Pulmonary artery endothelial cell (primary cell): ENCODE measurements around the gene OXCT2. TPM values are rescaled to one million over a fixed set of nuclear protein-coding genes. Genes with fewer than 3 reads are reported as not detected.

ENCODE experiments used
- DNase-seq: peaks from one replicate; pipeline ENCODE4 v3.0.0-alpha.2; 2011; ENCODE audit warnings: low read depth, low spot score
- total RNA-seq: library from RNA; depleted of rRNA; stranded (reverse); fragments of >200 nt; gene quantifications from 2 replicates; pipeline ENCODE4 v1.2.3, GENCODE V29; 2014

OXCT2 gene
- total RNA-seq, 1 donor from 2014 or later, result 8.6 TPM

DNA sequence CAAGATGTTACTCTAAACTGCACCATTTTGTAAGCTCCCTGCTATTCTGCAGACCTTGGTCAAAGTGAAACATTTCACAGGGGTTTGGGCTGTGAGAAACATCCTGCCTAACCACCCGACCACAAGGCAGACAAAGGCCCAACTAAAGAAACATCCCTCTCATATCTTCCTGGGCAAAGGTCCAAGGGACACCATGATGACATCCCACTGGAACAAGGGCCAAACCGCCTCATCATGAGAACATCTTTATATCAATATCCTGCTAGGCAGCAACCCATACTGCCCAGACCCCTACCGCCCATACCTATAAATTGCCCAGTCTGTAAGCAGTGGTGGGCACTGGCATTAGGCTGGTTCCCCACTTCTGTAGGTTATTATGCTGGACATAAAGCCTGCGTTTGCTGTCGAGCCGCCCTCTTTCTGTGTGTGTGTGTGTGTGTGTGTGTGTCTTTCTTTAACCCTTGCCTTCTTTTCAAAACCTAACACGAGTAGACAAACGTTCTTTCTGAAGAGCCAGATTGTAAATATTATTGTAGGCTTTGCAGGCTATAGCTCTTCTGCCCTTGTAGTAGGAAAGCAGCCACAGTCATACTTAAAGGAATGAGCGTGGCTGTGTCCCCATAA lies 33.5 kb downstream of the OXCT2 start:
- DNase-seq, result no peak

DNA sequence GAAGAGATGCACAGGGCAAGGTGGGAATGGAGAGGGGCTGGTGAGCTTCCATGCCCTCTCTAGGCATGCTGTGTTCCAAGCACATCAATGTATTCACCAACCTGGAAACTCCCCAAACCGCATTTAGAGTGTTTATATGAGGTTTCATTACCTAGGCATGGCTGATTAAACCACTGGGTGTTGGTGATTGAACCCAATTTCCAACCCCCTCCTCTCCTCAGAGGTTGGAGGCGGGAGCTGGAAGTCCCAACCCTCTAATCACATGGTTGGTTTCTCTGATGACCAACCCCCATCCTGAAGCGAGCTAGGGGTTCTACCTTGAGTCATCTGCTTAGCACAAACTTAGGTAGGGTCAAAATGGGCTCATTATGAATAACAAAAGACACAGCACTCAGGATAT lies 35.4 kb downstream of the OXCT2 start:
- no peak for DNase-seq

GRCh38 chr1:39733161-39733560 lies 38.0 kb downstream of the OXCT2 start:
- no peak for DNase-seq

GRCh38 chr1:39732730-39733129 lies 38.4 kb downstream of the OXCT2 start:
- DNase-seq, result no peak

DNA sequence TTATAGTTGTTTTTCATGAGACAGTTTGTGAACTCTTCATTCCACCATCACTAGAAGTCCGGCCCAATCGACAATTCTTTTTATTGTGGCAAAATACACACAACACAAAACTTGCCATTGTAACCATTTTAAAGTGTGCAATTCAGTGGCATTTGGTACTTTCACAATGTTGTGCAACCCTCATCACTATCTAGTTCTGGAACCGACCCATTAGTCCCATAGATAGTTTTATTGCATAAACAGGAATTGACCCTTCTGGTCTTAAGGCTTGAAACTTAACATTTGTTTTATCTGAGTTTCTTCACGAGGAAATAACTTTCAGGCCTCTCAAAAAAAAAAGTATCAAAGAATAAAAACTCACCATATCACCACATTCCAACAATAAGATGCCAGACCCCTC lies 41.3 kb downstream of the OXCT2 start:
- DNase-seq, result no peak

DNA sequence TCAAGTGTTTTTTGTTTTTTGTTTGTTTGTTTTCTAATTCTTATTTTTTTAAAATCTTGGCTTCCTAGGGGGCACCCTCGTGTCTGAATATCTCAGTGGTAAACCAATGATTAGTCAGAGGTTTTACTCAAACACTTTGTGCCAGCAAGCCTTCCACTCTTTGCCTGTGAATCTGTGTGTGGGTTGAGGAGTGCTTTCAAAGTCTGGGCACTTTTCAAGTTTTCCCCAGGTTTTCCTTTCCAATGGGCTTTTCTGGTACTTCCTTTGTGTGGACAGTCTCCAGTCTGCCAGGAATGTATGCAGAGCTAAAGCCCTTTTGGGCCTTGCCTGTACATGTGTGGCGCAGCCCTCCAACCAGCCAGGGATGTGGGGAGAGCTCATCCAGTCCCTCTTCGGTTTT lies 42.1 kb downstream of the OXCT2 start:
- DNase-seq, result no peak

- DNase-seq, result no peak
Observed at GRCh38 chr1:39727932-39728317, 43.2 kb downstream of the OXCT2 start.

GRCh38 chr1:39727221-39727931 lies 43.8 kb downstream of the OXCT2 start:
- no peak for DNase-seq

- no peak for DNase-seq
Observed at GRCh38 chr1:39726600-39726999, 44.5 kb downstream of the OXCT2 start.

DNA sequence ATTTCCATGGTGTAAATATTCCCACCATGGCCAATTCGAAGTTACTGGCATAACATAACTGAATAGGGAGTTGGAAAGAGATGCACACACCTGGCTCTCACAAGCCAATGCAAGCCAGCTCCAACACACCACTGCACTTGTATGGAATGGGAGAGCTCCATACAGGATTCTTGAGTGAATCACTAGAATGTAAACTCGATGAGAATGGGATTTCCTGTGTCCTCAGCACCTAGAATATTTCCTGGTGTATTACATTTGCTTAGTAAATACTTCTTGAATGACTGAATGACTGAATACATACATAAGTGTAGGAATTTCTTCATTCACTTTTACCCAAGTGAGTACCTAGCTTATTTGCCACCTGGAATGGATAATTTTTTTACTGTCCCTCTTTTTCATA lies 48.7 kb downstream of the OXCT2 start:
- DNase-seq, result no peak

DNA sequence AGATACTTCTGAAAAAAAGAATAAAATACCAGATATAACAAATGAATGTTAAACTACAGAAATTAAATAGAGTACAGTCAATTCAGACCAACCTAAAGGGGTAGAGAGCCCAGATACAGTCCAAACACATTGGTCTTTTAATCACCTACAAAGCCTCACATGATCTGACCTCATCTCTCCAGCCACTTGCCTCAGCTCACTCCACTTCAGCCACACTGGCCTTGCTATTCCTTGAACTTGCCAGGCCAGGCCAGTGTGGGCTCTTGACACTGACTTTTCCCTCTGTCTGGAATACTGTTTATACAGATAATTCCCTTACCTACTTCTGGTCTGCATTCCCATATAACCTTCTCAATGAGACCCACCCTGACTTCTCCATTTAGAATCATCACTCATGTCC lies 49.5 kb downstream of the OXCT2 start:
- no peak for DNase-seq

DNA sequence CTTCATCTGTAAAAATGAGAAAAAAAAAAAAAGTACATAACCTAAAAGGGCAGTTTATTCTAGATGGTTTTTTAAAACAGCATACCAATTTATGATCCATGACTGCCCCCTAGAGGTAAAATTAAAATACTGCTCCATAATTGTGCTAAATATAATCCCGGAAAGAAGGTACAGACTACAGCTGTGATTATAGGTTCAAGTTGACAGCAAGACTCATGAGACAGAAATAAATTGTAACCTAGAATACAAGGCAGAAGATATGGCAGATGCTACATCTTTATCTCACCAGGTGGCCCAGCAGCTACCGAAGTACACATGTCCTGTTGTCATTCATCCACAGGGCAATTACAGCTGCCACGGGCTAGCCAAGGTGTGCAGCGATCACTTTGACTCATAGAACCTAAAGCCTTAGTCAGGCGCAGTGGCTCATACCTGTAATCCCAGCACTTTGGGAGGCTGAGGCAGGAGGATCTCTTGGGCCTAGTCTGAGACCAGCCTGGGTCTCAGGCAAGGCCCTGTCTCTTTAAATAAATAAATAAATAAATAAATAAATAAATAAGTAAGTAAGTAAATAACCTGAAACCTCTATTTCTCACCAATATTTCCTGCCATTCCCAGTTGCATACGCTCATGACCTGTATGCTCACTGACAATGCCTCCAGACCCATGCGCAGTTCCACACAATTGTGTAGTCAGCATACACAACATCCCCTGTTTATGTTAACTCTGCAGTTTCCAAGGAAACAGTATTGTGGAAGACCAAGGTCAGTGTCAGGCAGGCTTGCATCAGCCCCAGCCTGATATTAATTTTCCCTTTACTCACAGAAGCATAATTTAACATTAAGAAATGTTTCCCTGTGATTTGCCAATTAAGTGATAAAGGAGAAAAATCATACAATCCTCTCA lies 50.8 kb downstream of the OXCT2 start:
- no peak for DNase-seq

Other genes with a start within 250 kb of the OXCT2 start
- gene PABPC4, start 194.6 kb downstream of the OXCT2 start, total RNA-seq, result 194 and 272 TPM in 2 replicates
- not detected in 2 replicates for gene HEYL, start 131.7 kb downstream of the OXCT2 start, total RNA-seq
- not detected in 2 replicates for gene NT5C1A, start 99.2 kb downstream of the OXCT2 start, total RNA-seq
- gene HPCAL4, start 79.9 kb downstream of the OXCT2 start, total RNA-seq, result not detected in 2 replicates
- 47.7 and 51.4 TPM in 2 replicates for gene PPIE, start 32.5 kb downstream of the OXCT2 start, total RNA-seq
- 0.07 and 0.21 TPM in 2 replicates for gene BMP8B, start 17.5 kb upstream of the OXCT2 start, total RNA-seq
- 25.7 and 30.5 TPM in 2 replicates for gene TRIT1, start 112.2 kb upstream of the OXCT2 start, total RNA-seq
- gene MYCL, start 130.6 kb upstream of the OXCT2 start, total RNA-seq, result 1.3 and 3.1 TPM in 2 replicates
- gene MFSD2A, start 183.8 kb upstream of the OXCT2 start, total RNA-seq, result 2.7 and 2.9 TPM in 2 replicates